Skeletal muscle satellite cell (primary cell): Measurements from ENCODE around the gene CCDC178.

Experiments used
- H3K27me3 ChIP-seq: 2 replicates; pipeline ENCODE4 v1.7.0; 2013; ENCODE audit warnings: low read length; ENCODE audit not compliant: control insufficient read depth, insufficient read depth
- H3K36me3 ChIP-seq: 2 replicates; pipeline ENCODE4 v1.7.0; 2013; ENCODE audit warnings: mild to moderate bottlenecking, control low read depth, low read length; ENCODE audit not compliant: insufficient read depth
- H3K4me1 ChIP-seq: 2 replicates; pipeline ENCODE4 v1.7.0; 2013; ENCODE audit warnings: low read length; ENCODE audit not compliant: control insufficient read depth, insufficient read depth
- H3K4me2 ChIP-seq: 2 replicates; pipeline ENCODE4 v1.7.0; 2013; ENCODE audit warnings: mild to moderate bottlenecking, low read length
- H3K4me3 ChIP-seq: 2 replicates; pipeline ENCODE4 v1.7.0; 2013; ENCODE audit warnings: low read length
- H3K9ac ChIP-seq: 2 replicates; pipeline ENCODE4 v1.7.0; 2013; ENCODE audit warnings: mild to moderate bottlenecking, low read depth, low read length, moderate library complexity
- H3K9me3 ChIP-seq: replicated peaks from 2 replicates; pipeline ENCODE4 v1.7.0; 2013; ENCODE audit warnings: mild to moderate bottlenecking, control low read depth, low read length

CCDC178 gene

GRCh38 chr18:32908424-32908805, 532.1 kb downstream of the CCDC178 start:
- Histone ChIP-seq H3K9ac (no peak overlapping the region), H3K4me3 (no peak overlapping the region), H3K27me3 (peaks cover 7% of the 10 kb centered on the region), H3K9me3 (no peaks in the 10 kb centered on the region), H3K4me1 (peaks cover 18% of the 10 kb centered on the region), H3K4me2 (no peak overlapping the region), H3K36me3 (no peaks in the 10 kb centered on the region)

- Histone ChIP-seq H3K9ac (no peak overlapping the region), H3K36me3 (no peaks in the 10 kb centered on the region), H3K4me1 (peaks cover 18% of the 10 kb centered on the region), H3K4me3 (no peak overlapping the region), H3K4me2 (no peak overlapping the region), H3K9me3 (no peaks in the 10 kb centered on the region), H3K27me3 (peaks cover 9% of the 10 kb centered on the region)
These were observed 532.7 kb downstream of the CCDC178 start for GRCh38 chr18:32907648-32908423.

- H3K4me1 ChIP-seq = peaks cover 16% of the 10 kb centered on the region
- no peaks in the 10 kb centered on the region for H3K36me3 ChIP-seq
- no peak overlapping the region for H3K4me2 ChIP-seq
- no peak overlapping the region for H3K9ac ChIP-seq
- H3K9me3 ChIP-seq = no peaks in the 10 kb centered on the region
- H3K4me3 ChIP-seq = no peak overlapping the region
- peaks cover 14% of the 10 kb centered on the region for H3K27me3 ChIP-seq
These were observed 533.3 kb downstream of the CCDC178 start for GRCh38 chr18:32907311-32907585.

- Histone ChIP-seq H3K9me3 (no peaks in the 10 kb centered on the region), H3K4me3 (no peak overlapping the region), H3K9ac (no peak overlapping the region), H3K27me3 (peaks cover 17% of the 10 kb centered on the region), H3K4me2 (no peak overlapping the region), H3K4me1 (peaks cover 10% of the 10 kb centered on the region), H3K36me3 (no peaks in the 10 kb centered on the region)
These were observed 533.8 kb downstream of the CCDC178 start for GRCh38 chr18:32906506-32907310.

GRCh38 chr18:32905651-32906050, 534.9 kb downstream of the CCDC178 start:
- Histone ChIP-seq H3K4me1 (peaks cover 1% of the 10 kb centered on the region), H3K4me2 (no peak overlapping the region), H3K9ac (no peak overlapping the region), H3K27me3 (peaks cover 17% of the 10 kb centered on the region), H3K9me3 (no peaks in the 10 kb centered on the region), H3K36me3 (no peaks in the 10 kb centered on the region), H3K4me3 (no peak overlapping the region)

GRCh38 chr18:32902568-32903330, 537.8 kb downstream of the CCDC178 start:
- Histone ChIP-seq H3K36me3 (no peaks in the 10 kb centered on the region), H3K4me1 (no peaks in the 10 kb centered on the region), H3K4me2 (no peak overlapping the region), H3K9me3 (no peaks in the 10 kb centered on the region), H3K4me3 (no peak overlapping the region), H3K27me3 (peaks cover 17% of the 10 kb centered on the region), H3K9ac (no peak overlapping the region)

GRCh38 chr18:32899819-32900218, 540.7 kb downstream of the CCDC178 start:
- H3K36me3 ChIP-seq = no peaks in the 10 kb centered on the region
- H3K4me1 ChIP-seq = no peaks in the 10 kb centered on the region
- H3K4me3 ChIP-seq = no peak overlapping the region
- H3K27me3 ChIP-seq = peaks cover 12% of the 10 kb centered on the region
- H3K9me3 ChIP-seq = no peaks in the 10 kb centered on the region
- no peak overlapping the region for H3K9ac ChIP-seq
- no peak overlapping the region for H3K4me2 ChIP-seq

- Histone ChIP-seq H3K4me2 (no peak overlapping the region), H3K36me3 (no peaks in the 10 kb centered on the region), H3K27me3 (peaks cover under 1% of the 10 kb centered on the region), H3K4me1 (no peaks in the 10 kb centered on the region), H3K9ac (no peak overlapping the region), H3K4me3 (no peak overlapping the region), H3K9me3 (no peaks in the 10 kb centered on the region)
These were observed 543.6 kb downstream of the CCDC178 start for GRCh38 chr18:32896776-32897547.

GRCh38 chr18:32893915-32894314, 546.6 kb downstream of the CCDC178 start:
- Histone ChIP-seq H3K4me3 (no peak overlapping the region), H3K9me3 (no peaks in the 10 kb centered on the region), H3K4me1 (no peaks in the 10 kb centered on the region), H3K27me3 (no peaks in the 10 kb centered on the region), H3K36me3 (no peaks in the 10 kb centered on the region), H3K4me2 (no peak overlapping the region), H3K9ac (no peak overlapping the region)

GRCh38 chr18:32891797-32892196, 548.7 kb downstream of the CCDC178 start:
- Histone ChIP-seq H3K9me3 (no peaks in the 10 kb centered on the region), H3K4me3 (no peak overlapping the region), H3K4me2 (no peak overlapping the region), H3K9ac (no peak overlapping the region), H3K27me3 (no peaks in the 10 kb centered on the region), H3K4me1 (no peaks in the 10 kb centered on the region), H3K36me3 (no peaks in the 10 kb centered on the region)

GRCh38 chr18:32891130-32891529, 549.4 kb downstream of the CCDC178 start:
- Histone ChIP-seq H3K4me1 (no peaks in the 10 kb centered on the region), H3K9me3 (no peaks in the 10 kb centered on the region), H3K36me3 (no peaks in the 10 kb centered on the region), H3K9ac (no peak overlapping the region), H3K4me3 (no peak overlapping the region), H3K27me3 (no peaks in the 10 kb centered on the region), H3K4me2 (no peak overlapping the region)
